ENCODE results near the gene RPTOR. TPM values are rescaled to one million over a fixed set of nuclear protein-coding genes. Genes with fewer than 3 reads are reported as not detected.

Gene RPTOR
- polyA plus RNA-seq, 1 donor (not counting 4 experiments of a cell fraction or from before 2014, with no cell fraction given), result 4.0 TPM

DNA sequence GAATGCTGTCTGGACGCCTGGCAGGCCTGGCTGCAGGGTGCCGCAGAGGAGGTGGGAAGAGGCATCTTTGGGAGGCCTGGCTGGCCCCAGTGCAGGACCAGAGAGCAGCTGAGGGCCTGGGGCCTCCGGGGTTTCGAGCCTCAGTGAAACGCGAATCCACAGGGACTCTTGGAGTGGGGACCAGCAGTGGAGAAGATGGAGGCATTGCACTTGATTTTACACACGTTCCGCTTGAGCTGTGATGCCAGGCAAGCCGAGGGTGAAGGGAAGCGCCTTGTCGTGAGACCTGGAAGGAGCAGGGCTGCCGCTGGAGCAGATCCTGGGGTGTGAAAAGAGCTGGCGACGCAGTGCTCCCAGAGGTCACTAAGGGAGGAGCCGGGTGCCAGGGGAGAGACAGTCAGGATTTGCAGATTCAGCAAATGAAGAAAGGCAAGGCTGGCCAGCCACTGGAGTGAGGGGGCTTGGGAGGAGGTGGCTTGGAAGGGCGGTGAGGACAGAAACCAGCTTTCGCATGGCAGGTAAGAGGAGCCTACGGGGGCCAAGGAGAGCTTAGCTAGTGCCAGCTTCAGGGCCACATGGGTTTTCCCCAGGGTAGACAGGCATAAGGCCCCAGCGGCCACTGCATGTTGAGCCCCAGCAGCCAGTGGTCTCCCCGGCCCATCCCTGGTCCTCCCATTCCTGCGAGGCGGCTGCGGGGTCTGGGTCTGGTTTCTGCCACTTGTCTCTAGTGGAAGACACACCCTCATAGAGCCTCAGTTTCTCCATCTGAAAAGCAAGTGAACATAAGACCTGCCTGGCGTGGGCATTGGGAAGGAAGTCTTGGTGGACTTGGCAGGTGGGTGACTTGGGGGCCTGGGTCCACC, 271.8 kb downstream of the RPTOR start:
- Histone ChIP-seq H3K27me3 (ENCODE audit: control insufficient read depth, extremely low read depth, insufficient read depth, low read length) (no peaks in the 10 kb centered on the region), H3K36me3 (ENCODE audit: control insufficient read depth in 2 of 2, extremely low read depth in 1 of 2, insufficient read depth in 2 of 2, low read length in 2 of 2) (peaks cover 0 to 4% of the 10 kb centered on the region in 2 experiments), H3K9ac (ENCODE audit: control insufficient read depth, extremely low read depth, insufficient read depth, low read length) (no peak overlapping the region), H3K27ac (ENCODE audit: control insufficient read depth, insufficient read depth, low read length) (no peak overlapping the region), H3K9me3 (ENCODE audit: control insufficient read depth, low read depth, low read length) (no peaks in the 10 kb centered on the region), H3K79me2 (ENCODE audit: control insufficient read depth, insufficient read depth, low read length) (no peaks in the 10 kb centered on the region), H2AFZ (ENCODE audit: control insufficient read depth, low read length) (no peak overlapping the region), H3K4me1 (ENCODE audit: control insufficient read depth, extremely low read depth, insufficient read depth, low read length) (peaks cover 19% of the 10 kb centered on the region), H4K20me1 (ENCODE audit: control insufficient read depth, extremely low read depth, insufficient read depth, low read length) (no peaks in the 10 kb centered on the region), H3K9me1 (ENCODE audit: control insufficient read depth, extremely low read depth, insufficient read depth, low read length) (peaks cover 2% of the 10 kb centered on the region), H3K4me3 (ENCODE audit: control insufficient read depth in 2 of 3, extremely low read depth in 1 of 3, insufficient read depth in 2 of 3, low read depth in 1 of 3, low read length in 3 of 3) (no peak overlapping the region), H3K4me2 (ENCODE audit: control insufficient read depth, extremely low read depth, insufficient read depth, low read depth, low read length) (no peak overlapping the region)
- dilution Hi-C loops (cut with MboI; ENCODE audit: extremely low pct_ligation_motif_present, low sequenced_read_pairs), result no loop called here
- TF ChIP-seq EZH2 (IDR thresholded peaks at IDR 0.05; ENCODE audit: low read length) (no peak), CTCF (optimal IDR thresholded peaks at IDR 0.05 in 1 of 3, IDR thresholded peaks at IDR 0.05 in 1 of 3, conservative IDR thresholded peaks at IDR 0.05 in 1 of 3; ENCODE audit: extremely low read depth in 1 of 3, insufficient read depth in 2 of 3, low read length in 3 of 3) (no peak)
- FAIRE-seq (no peak), DNase-seq (ENCODE audit: low read depth, low spot score) (no peak)

GRCh38 chr17:80817321-80817845, 272.7 kb downstream of the RPTOR start:
- Histone ChIP-seq H4K20me1 (ENCODE audit: control insufficient read depth, extremely low read depth, insufficient read depth, low read length) (no peaks in the 10 kb centered on the region), H3K4me2 (ENCODE audit: control insufficient read depth, extremely low read depth, insufficient read depth, low read depth, low read length) (no peak overlapping the region), H3K27ac (ENCODE audit: control insufficient read depth, insufficient read depth, low read length) (no peak overlapping the region), H3K36me3 (ENCODE audit: control insufficient read depth in 2 of 2, extremely low read depth in 1 of 2, insufficient read depth in 2 of 2, low read length in 2 of 2) (peaks cover 0 to 4% of the 10 kb centered on the region in 2 experiments), H3K9me1 (ENCODE audit: control insufficient read depth, extremely low read depth, insufficient read depth, low read length) (no peaks in the 10 kb centered on the region), H3K27me3 (ENCODE audit: control insufficient read depth, extremely low read depth, insufficient read depth, low read length) (no peaks in the 10 kb centered on the region), H3K9ac (ENCODE audit: control insufficient read depth, extremely low read depth, insufficient read depth, low read length) (no peak overlapping the region), H3K4me3 (ENCODE audit: control insufficient read depth in 2 of 3, extremely low read depth in 1 of 3, insufficient read depth in 2 of 3, low read depth in 1 of 3, low read length in 3 of 3) (no peak overlapping the region), H3K9me3 (ENCODE audit: control insufficient read depth, low read depth, low read length) (no peaks in the 10 kb centered on the region), H3K4me1 (ENCODE audit: control insufficient read depth, extremely low read depth, insufficient read depth, low read length) (peaks cover 18% of the 10 kb centered on the region), H2AFZ (ENCODE audit: control insufficient read depth, low read length) (no peak overlapping the region), H3K79me2 (ENCODE audit: control insufficient read depth, insufficient read depth, low read length) (no peaks in the 10 kb centered on the region)
- dilution Hi-C loops (cut with MboI; ENCODE audit: extremely low pct_ligation_motif_present, low sequenced_read_pairs), result no loop called here
- DNase-seq (ENCODE audit: low read depth, low spot score) (no peak), FAIRE-seq (no peak)
- no peak for TF ChIP-seq EZH2 (IDR thresholded peaks at IDR 0.05; ENCODE audit: low read length)
- TF ChIP-seq CTCF (optimal IDR thresholded peaks at IDR 0.05 in 1 of 3, IDR thresholded peaks at IDR 0.05 in 1 of 3, conservative IDR thresholded peaks at IDR 0.05 in 1 of 3; ENCODE audit: extremely low read depth in 1 of 3, insufficient read depth in 2 of 3, low read length in 3 of 3), result no peak

Measured in keratinocyte (primary cell).